HepG2 (cell line): ENCODE measurements around the gene TRIM66. TPM values are rescaled to one million over a fixed set of nuclear protein-coding genes. Genes with fewer than 3 reads are reported as not detected.

ENCODE experiments used
- CEBPB ChIP-seq: IDR thresholded peaks from 2 replicates; pipeline ENCODE4 v1.6.1; 2011; ENCODE audit warnings: low read depth, low read length, improper control_type of control experiment, borderline replicate concordance
- CTCF ChIP-seq: sonication (generic); formaldehyde crosslinking; IDR thresholded peaks from 2 replicates; pipeline ENCODE4 v1.5.0; 2020; ENCODE audit warnings: mild to moderate bottlenecking, missing genetic modification reagents, moderate library complexity
- E2F2 ChIP-seq: sonication (generic); formaldehyde crosslinking; IDR thresholded peaks from 2 replicates; pipeline ENCODE4 v1.4.0; 2020; ENCODE audit warnings: missing genetic modification reagents, borderline replicate concordance
- FOXM1 ChIP-seq: sonication (generic); formaldehyde crosslinking; IDR thresholded peaks from 2 replicates; pipeline ENCODE4 v1.5.0; 2020; ENCODE audit warnings: missing genetic modification reagents
- GZF1 ChIP-seq: sonication (generic); formaldehyde crosslinking; IDR thresholded peaks from 2 replicates; pipeline ENCODE4 v1.5.1; 2020; ENCODE audit warnings: mild to moderate bottlenecking, missing genetic modification reagents
- IRF9 ChIP-seq: sonication (generic); formaldehyde crosslinking; IDR thresholded peaks from 2 replicates; pipeline ENCODE4 v1.8.0; 2022; ENCODE audit warnings: missing genetic modification reagents, mild to moderate bottlenecking, borderline replicate concordance
- MED8 ChIP-seq: sonication (generic); formaldehyde crosslinking; IDR thresholded peaks from 2 replicates; pipeline ENCODE4 v1.8.1; 2023; ENCODE audit warnings: mild to moderate bottlenecking, missing genetic modification reagents; ENCODE audit not compliant: insufficient replicate concordance
- RXRB ChIP-seq: IDR thresholded peaks from 2 replicates; pipeline ENCODE4 v1.6.1; 2016; ENCODE audit warnings: borderline replicate concordance, missing genetic modification reagents, missing compliant biosample characterization
- SOX5 ChIP-seq: IDR thresholded peaks from 2 replicates; pipeline ENCODE4 v1.6.1; 2016; ENCODE audit warnings: borderline replicate concordance
- TBL1XR1 ChIP-seq: fragments of 150-350 bp; IDR thresholded peaks from 2 replicates; pipeline ENCODE4 v1.6.1; 2014; ENCODE audit warnings: borderline replicate concordance, low read length; ENCODE audit not compliant: partially characterized antibody
- YEATS2 ChIP-seq: sonication (generic); formaldehyde crosslinking; IDR thresholded peaks from 2 replicates; pipeline ENCODE4 v1.4.0; 2020; ENCODE audit warnings: missing genetic modification reagents, borderline replicate concordance
- ZBTB10 ChIP-seq: sonication (generic); formaldehyde crosslinking; IDR thresholded peaks from 2 replicates; pipeline ENCODE4 v1.4.0; 2020; ENCODE audit warnings: missing genetic modification reagents, borderline replicate concordance
- ZNF30 ChIP-seq: sonication (generic); formaldehyde crosslinking; IDR thresholded peaks from 2 replicates; pipeline ENCODE4 v1.5.0; 2020; ENCODE audit warnings: mild to moderate bottlenecking, missing genetic modification reagents
- ZNF468 ChIP-seq: sonication (generic); formaldehyde crosslinking; IDR thresholded peaks from 2 replicates; pipeline ENCODE4 v1.8.0; 2022; ENCODE audit warnings: mild to moderate bottlenecking, moderate library complexity, missing genetic modification reagents
- ZNF513 ChIP-seq: sonication (generic); formaldehyde crosslinking; conservative IDR thresholded peaks from 2 replicates; pipeline ENCODE4 v1.5.0; 2020; ENCODE audit warnings: missing genetic modification reagents
- ZNF562 ChIP-seq: sonication (generic); formaldehyde crosslinking; IDR thresholded peaks from 2 replicates; pipeline ENCODE4 v1.8.0; 2022; ENCODE audit warnings: missing genetic modification reagents, borderline replicate concordance
- ZNF598 ChIP-seq: sonication (generic); formaldehyde crosslinking; IDR thresholded peaks from 2 replicates; pipeline ENCODE4 v1.5.1; 2020; ENCODE audit warnings: mild to moderate bottlenecking, missing genetic modification reagents, borderline replicate concordance
- ZNF784 ChIP-seq: sonication (generic); formaldehyde crosslinking; IDR thresholded peaks from 2 replicates; pipeline ENCODE4 v1.5.1; 2020; ENCODE audit warnings: missing genetic modification reagents, mild to moderate bottlenecking, borderline replicate concordance
- ZNF790 ChIP-seq: sonication (generic); formaldehyde crosslinking; IDR thresholded peaks from 2 replicates; pipeline ENCODE4 v1.8.0; 2022; ENCODE audit warnings: missing genetic modification reagents, mild to moderate bottlenecking, borderline replicate concordance
- polyA plus RNA-seq, 8 experiments: library from polyadenylated mRNA; depleted of rRNA in 3 of 8; stranded (reverse) in 7 of 8; unstranded in 1 of 8; fragments of >200 nt; fragmentation: Illumina TruSeq in 4 of 8; extraction: Trizol in 4 of 8; gene quantifications; 2 replicates each; pipeline versions ENCODE4 v1.2.1 to v1.2.3, GENCODE V29; 2011 to 2016; ENCODE audit warnings: low read depth in 4 of 8, missing spikeins in 1 of 8, mixed read lengths in 1 of 8; ENCODE audit not compliant: insufficient read depth in 1 of 8
- total RNA-seq, 5 experiments: library from RNA; depleted of rRNA; stranded (reverse); fragments of >200 nt; fragmentation: Illumina TruSeq; extraction: Trizol; gene quantifications; 2 replicates each; pipeline ENCODE4 v1.2.3, GENCODE V29; 2016; ENCODE audit warnings: low read depth in 1 of 5

TRIM66 gene
- total and polyA plus RNA-seq, 2 of the 13 experiments (the other 11 are each of a cell fraction or from before 2014, with no cell fraction given), result 4.9 to 6.1 TPM

- TF ChIP-seq ZBTB10 (CRISPR knock-in tag) (no peak), FOXM1 (CRISPR knock-in tag) (no peak), MED8 (CRISPR knock-in tag) (no peak), E2F2 (CRISPR knock-in tag) (no peak), CEBPB (peak; percentile 88), GZF1 (CRISPR knock-in tag) (no peak), TBL1XR1 (no peak), ZNF562 (CRISPR knock-in tag) (no peak), IRF9 (CRISPR knock-in tag) (no peak), ZNF784 (no peak), ZNF513 (CRISPR knock-in tag) (no peak), ZNF790 (CRISPR knock-in tag) (no peak), SOX5 (CRISPR knock-in tag) (peak; percentile 48; the same call in 1 of the 2 replicates), YEATS2 (no peak), ZNF598 (CRISPR knock-in tag) (no peak), ZNF468 (no peak), ZNF30 (CRISPR knock-in tag) (no peak), CTCF (no peak), RXRB (0 out of 2 replicates have a peak, but pooled peaks have one; percentile 8)
These were observed 35.6 kb upstream of the TRIM66 start (continued) for GRCh38 chr11:8717876-8718753.
